HG02938 (cell line): ENCODE data around the gene MRPS9.

Source experiments
- ATAC-seq: cut with Tn5 transposase; IDR thresholded peaks from one replicate; pipeline ENCODE4 v1.9.1; 2021; ENCODE audit warnings: mild to moderate bottlenecking, moderate library complexity; ENCODE audit not compliant: unreplicated experiment

Gene MRPS9

GRCh38 chr2:105117565-105117964 lies 79.7 kb downstream of the MRPS9 start:
- no peak for ATAC-seq

- ATAC-seq, result no peak
These were observed 81.1 kb downstream of the MRPS9 start for GRCh38 chr2:105118960-105119359.

GRCh38 chr2:105121434-105121833 lies 83.6 kb downstream of the MRPS9 start:
- ATAC-seq, result no peak

- ATAC-seq, result no peak
These were observed 87.6 kb downstream of the MRPS9 start for GRCh38 chr2:105125428-105125827.

GRCh38 chr2:105125920-105126319 lies 88.1 kb downstream of the MRPS9 start:
- no peak for ATAC-seq

GRCh38 chr2:105126336-105126735 lies 88.5 kb downstream of the MRPS9 start:
- ATAC-seq, result no peak

GRCh38 chr2:105127289-105127915 lies 89.5 kb downstream of the MRPS9 start:
- ATAC-seq, result no peak

GRCh38 chr2:105129722-105130232 lies 91.9 kb downstream of the MRPS9 start:
- ATAC-seq, result peak; percentile 99

GRCh38 chr2:105130546-105130945 lies 92.7 kb downstream of the MRPS9 start:
- ATAC-seq, result no peak

- no peak for ATAC-seq
These were observed 96.2 kb downstream of the MRPS9 start for GRCh38 chr2:105134081-105134480.

GRCh38 chr2:105135436-105135835 lies 97.6 kb downstream of the MRPS9 start:
- ATAC-seq, result no peak

- ATAC-seq, result no peak
These were observed 98.5 kb downstream of the MRPS9 start for GRCh38 chr2:105136394-105136793.

GRCh38 chr2:105138643-105139042 lies 100.8 kb downstream of the MRPS9 start:
- no peak for ATAC-seq

GRCh38 chr2:105139556-105140239 lies 101.8 kb downstream of the MRPS9 start:
- no peak for ATAC-seq

GRCh38 chr2:105140240-105140568 lies 102.3 kb downstream of the MRPS9 start:
- no peak for ATAC-seq

- no peak for ATAC-seq
These were observed 103.3 kb downstream of the MRPS9 start for GRCh38 chr2:105141099-105141614.

- ATAC-seq, result no peak
These were observed 104.4 kb downstream of the MRPS9 start for GRCh38 chr2:105142239-105142638.

- ATAC-seq, result no peak
These were observed 105.2 kb downstream of the MRPS9 start for GRCh38 chr2:105143094-105143466.

- ATAC-seq, result no peak
These were observed 105.7 kb downstream of the MRPS9 start for GRCh38 chr2:105143467-105144151.

- ATAC-seq, result no peak
These were observed 106.5 kb downstream of the MRPS9 start for GRCh38 chr2:105144152-105144940.

- peak; percentile 78 for ATAC-seq
These were observed 107.1 kb downstream of the MRPS9 start for GRCh38 chr2:105144941-105145300.
